HCT116 (cell line): Measurements from ENCODE around the gene AADACL3.

Experiments
- ATF3 ChIP-seq: IDR thresholded peaks from 2 replicates; pipeline ENCODE4 v1.6.1; 2012
- CBX3 ChIP-seq: IDR thresholded peaks from 2 replicates; pipeline ENCODE4 v1.6.1; 2012; ENCODE audit warnings: low read depth
- CTCF ChIP-seq, 3 experiments: fragments of 200-600 bp in 1 of 3; sonication (generic) in 1 of 3; IDR thresholded peaks in 2 of 3; conservative IDR thresholded peaks in 1 of 3; 2 replicates each; pipeline ENCODE4 v1.5.1; 2012 to 2017; ENCODE audit warnings: low read depth in 2 of 3, low read length in 2 of 3, antibody characterized with exemption in 1 of 3, borderline replicate concordance in 1 of 3, control low read depth in 1 of 3, mild to moderate bottlenecking in 1 of 3, mixed read lengths in 1 of 3, mixed run types in 1 of 3, moderate library complexity in 1 of 3; ENCODE audit not compliant: insufficient read depth in 1 of 3
- POLR2AphosphoS5 ChIP-seq: IDR thresholded peaks from 2 replicates; pipeline ENCODE4 v1.6.1; 2011; ENCODE audit warnings: mild to moderate bottlenecking, low read depth, low read length, moderate library complexity
- SP1 ChIP-seq: IDR thresholded peaks from 2 replicates; pipeline ENCODE4 v1.6.1; 2012; ENCODE audit warnings: low read depth
- SRF ChIP-seq: IDR thresholded peaks from 2 replicates; pipeline ENCODE4 v1.6.1; 2012; ENCODE audit warnings: low read depth
- ZBTB33 ChIP-seq: IDR thresholded peaks from 2 replicates; pipeline ENCODE4 v1.6.1; 2011; ENCODE audit warnings: mild to moderate bottlenecking, low read length, moderate library complexity; ENCODE audit not compliant: insufficient replicate concordance; ENCODE audit errors: extremely low read depth
- ZFX ChIP-seq: fragments of 450-650 bp; IDR thresholded peaks from 2 replicates; pipeline ENCODE4 v1.6.1; 2017

GRCh38 chr1:12717301-12717838, 1.5 kb downstream of the AADACL3 start:
- TF ChIP-seq CTCF (IDR thresholded peaks at IDR 0.05 in 2 of 3, conservative IDR thresholded peaks at IDR 0.05 in 1 of 3; ENCODE audit: borderline replicate concordance in 1 of 3, insufficient read depth in 1 of 3, low read depth in 2 of 3, low read length in 2 of 3) (no peak), POLR2AphosphoS5 (no peak), ATF3 (no peak), ZBTB33 (no peak), SP1 (no peak), ZFX (no peak), CBX3 (no peak), SRF (no peak)
